Endothelial cell of umbilical vein (primary cell): ENCODE measurements around the gene FRMD5.

ENCODE experiments used
- EZH2 ChIP-seq: IDR thresholded peaks from 2 replicates; pipeline ENCODE4 v1.6.1; 2012; ENCODE audit warnings: borderline replicate concordance, low read depth, mild to moderate bottlenecking, moderate library complexity, low read length, inconsistent platforms; ENCODE audit not compliant: severe bottlenecking
- MAX ChIP-seq: IDR thresholded peaks from 2 replicates; pipeline ENCODE4 v1.6.1; 2011; ENCODE audit not compliant: insufficient read depth, insufficient read length
- POLR2A ChIP-seq: IDR thresholded peaks from 2 replicates; pipeline ENCODE4 v1.6.1; 2012; ENCODE audit warnings: low read depth, mild to moderate bottlenecking, control low read depth, low read length
- POLR2AphosphoS5 ChIP-seq: IDR thresholded peaks from 2 replicates; pipeline ENCODE4 v1.6.1; 2012; ENCODE audit warnings: low read depth, mild to moderate bottlenecking, control low read depth, low read length, moderate library complexity; ENCODE audit not compliant: insufficient read depth
- TF ChIP-seq, protein P1 (sequence below), 2 donors: IDR thresholded peaks; 1 replicate in 1 of 2; 2 replicates in 1 of 2; pipeline ENCODE4 v1.5.1; 2011; ENCODE audit warnings: low read length in 2 of 2, mild to moderate bottlenecking in 2 of 2, moderate library complexity in 2 of 2, control low read depth in 1 of 2, inconsistent platforms in 1 of 2, low read depth in 1 of 2; ENCODE audit not compliant: insufficient read depth in 1 of 2; ENCODE audit errors: extremely low read depth in 1 of 2

DNA sequence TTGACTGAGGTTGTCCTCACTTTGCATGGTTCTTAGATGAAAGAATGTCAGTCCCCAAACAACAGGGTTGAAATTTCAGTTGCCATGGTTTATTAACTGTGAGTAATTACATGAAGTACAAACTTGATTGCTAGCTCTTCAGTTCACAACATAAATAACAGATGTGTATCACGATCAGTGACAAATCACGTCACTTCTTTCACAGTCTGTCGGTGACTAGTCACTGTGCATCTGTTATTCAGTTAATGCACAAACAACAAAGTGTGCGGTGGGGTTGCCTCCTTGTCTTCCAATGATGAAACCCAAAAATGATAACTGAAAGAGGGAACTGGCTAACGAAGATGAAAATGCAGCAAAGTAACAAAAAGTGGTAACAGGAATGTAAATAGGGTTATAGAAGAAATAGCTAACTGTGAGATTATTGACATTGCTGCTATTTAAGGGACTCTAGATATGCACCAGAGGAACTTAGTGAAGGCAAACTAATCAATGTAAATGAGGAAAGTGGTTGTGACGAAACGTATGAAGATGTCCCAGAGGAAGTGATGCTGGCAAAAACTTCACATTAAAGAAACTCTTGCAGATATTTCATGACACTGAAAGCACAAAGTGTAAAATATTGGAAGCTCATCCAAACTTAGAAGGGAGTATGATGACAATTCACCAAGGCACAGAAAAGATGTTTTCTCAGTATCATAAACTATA, 208.9 kb downstream of the FRMD5 start:
- TF ChIP-seq POLR2AphosphoS5 (no peak), EZH2 (no peak), MAX (no peak), POLR2A (no peak)
- TF ChIP-seq, protein P1, sequence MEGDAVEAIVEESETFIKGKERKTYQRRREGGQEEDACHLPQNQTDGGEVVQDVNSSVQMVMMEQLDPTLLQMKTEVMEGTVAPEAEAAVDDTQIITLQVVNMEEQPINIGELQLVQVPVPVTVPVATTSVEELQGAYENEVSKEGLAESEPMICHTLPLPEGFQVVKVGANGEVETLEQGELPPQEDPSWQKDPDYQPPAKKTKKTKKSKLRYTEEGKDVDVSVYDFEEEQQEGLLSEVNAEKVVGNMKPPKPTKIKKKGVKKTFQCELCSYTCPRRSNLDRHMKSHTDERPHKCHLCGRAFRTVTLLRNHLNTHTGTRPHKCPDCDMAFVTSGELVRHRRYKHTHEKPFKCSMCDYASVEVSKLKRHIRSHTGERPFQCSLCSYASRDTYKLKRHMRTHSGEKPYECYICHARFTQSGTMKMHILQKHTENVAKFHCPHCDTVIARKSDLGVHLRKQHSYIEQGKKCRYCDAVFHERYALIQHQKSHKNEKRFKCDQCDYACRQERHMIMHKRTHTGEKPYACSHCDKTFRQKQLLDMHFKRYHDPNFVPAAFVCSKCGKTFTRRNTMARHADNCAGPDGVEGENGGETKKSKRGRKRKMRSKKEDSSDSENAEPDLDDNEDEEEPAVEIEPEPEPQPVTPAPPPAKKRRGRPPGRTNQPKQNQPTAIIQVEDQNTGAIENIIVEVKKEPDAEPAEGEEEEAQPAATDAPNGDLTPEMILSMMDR (IDR thresholded peaks at IDR 0.05; ENCODE audit: extremely low read depth in 1 of 2, insufficient read depth in 1 of 2, low read depth in 1 of 2, low read length in 2 of 2), result no peak
